NCI-H1436 (cell line): Measurements from ENCODE around the gene CDK13.
"Not testable (repeated sequence)": the region's sequence is repeated elsewhere in the genome, so short reads cannot be mapped to it uniquely, and the experiment has no call there.

Source experiments
- DNase-seq: peaks from one replicate; lab custom pipeline; 2025; lab: John Stamatoyannopoulos, UW

The CDK13 gene

GRCh38 chr7:40147371-40148246, 197.6 kb downstream of the CDK13 start:
- DNase-seq, result no peak

GRCh38 chr7:40148247-40148580, 198.2 kb downstream of the CDK13 start:
- DNase-seq, result not testable (repeated sequence)

- no peak for DNase-seq
These were observed 198.6 kb downstream of the CDK13 start for GRCh38 chr7:40148671-40149070.
